HL-60 (cell line): ENCODE data around the gene SELENOK.

Source experiments
- DNase-seq, 2 experiments: peaks; one replicate each; pipeline ENCODE4 v3.0.0-alpha.2; 2010 to 2020; ENCODE audit warnings: low read depth in 1 of 2, low spot score in 1 of 2
- H3K27ac ChIP-seq: fragments of 250-450 bp; sonication (Bioruptor Pico); replicated peaks from 2 replicates; pipeline ENCODE4 v1.5.1; 2020; ENCODE audit warnings: mild to moderate bottlenecking, moderate library complexity
- H3K27me3 ChIP-seq: fragments of 250-450 bp; sonication (Bioruptor Pico); 2 replicates; pipeline ENCODE4 v1.5.1; 2021; ENCODE audit warnings: mild to moderate bottlenecking, moderate library complexity; ENCODE audit not compliant: insufficient read depth, poor library complexity, severe bottlenecking
- H3K4me3 ChIP-seq: replicated peaks from 2 replicates; pipeline ENCODE4 v1.5.1; 2011; ENCODE audit warnings: mild to moderate bottlenecking, control low read depth, low read length; ENCODE audit not compliant: insufficient read depth
- CTCF ChIP-seq: IDR thresholded peaks from one replicate; pipeline ENCODE4 v1.5.1; 2011; ENCODE audit warnings: low read length, control low read depth, inconsistent platforms; ENCODE audit not compliant: insufficient read depth
- GABPA ChIP-seq: IDR thresholded peaks from 2 replicates; pipeline ENCODE4 v1.6.1; 2012; ENCODE audit warnings: low read depth
- POLR2AphosphoS5 ChIP-seq: IDR thresholded peaks from 2 replicates; pipeline ENCODE4 v1.6.1; 2012; ENCODE audit warnings: low read depth
- SPI1 ChIP-seq: IDR thresholded peaks from 2 replicates; pipeline ENCODE4 v1.6.1; 2012; ENCODE audit warnings: low read depth, mild to moderate bottlenecking, borderline replicate concordance
- TF ChIP-seq, protein P1 (sequence below): IDR thresholded peaks from 2 replicates; pipeline ENCODE4 v1.6.1; 2012; ENCODE audit warnings: low read depth; ENCODE audit not compliant: insufficient replicate concordance

Gene SELENOK

GRCh38 chr3:53837331-53837730, 54.3 kb downstream of the SELENOK start:
- Histone ChIP-seq H3K4me3 (no peak overlapping the region), H3K27me3 (peaks cover 3% of the 10 kb centered on the region), H3K27ac (no peak overlapping the region)
- TF ChIP-seq CTCF (no peak), POLR2AphosphoS5 (no peak), SPI1 (no peak), GABPA (no peak)
- TF ChIP-seq, protein P1, sequence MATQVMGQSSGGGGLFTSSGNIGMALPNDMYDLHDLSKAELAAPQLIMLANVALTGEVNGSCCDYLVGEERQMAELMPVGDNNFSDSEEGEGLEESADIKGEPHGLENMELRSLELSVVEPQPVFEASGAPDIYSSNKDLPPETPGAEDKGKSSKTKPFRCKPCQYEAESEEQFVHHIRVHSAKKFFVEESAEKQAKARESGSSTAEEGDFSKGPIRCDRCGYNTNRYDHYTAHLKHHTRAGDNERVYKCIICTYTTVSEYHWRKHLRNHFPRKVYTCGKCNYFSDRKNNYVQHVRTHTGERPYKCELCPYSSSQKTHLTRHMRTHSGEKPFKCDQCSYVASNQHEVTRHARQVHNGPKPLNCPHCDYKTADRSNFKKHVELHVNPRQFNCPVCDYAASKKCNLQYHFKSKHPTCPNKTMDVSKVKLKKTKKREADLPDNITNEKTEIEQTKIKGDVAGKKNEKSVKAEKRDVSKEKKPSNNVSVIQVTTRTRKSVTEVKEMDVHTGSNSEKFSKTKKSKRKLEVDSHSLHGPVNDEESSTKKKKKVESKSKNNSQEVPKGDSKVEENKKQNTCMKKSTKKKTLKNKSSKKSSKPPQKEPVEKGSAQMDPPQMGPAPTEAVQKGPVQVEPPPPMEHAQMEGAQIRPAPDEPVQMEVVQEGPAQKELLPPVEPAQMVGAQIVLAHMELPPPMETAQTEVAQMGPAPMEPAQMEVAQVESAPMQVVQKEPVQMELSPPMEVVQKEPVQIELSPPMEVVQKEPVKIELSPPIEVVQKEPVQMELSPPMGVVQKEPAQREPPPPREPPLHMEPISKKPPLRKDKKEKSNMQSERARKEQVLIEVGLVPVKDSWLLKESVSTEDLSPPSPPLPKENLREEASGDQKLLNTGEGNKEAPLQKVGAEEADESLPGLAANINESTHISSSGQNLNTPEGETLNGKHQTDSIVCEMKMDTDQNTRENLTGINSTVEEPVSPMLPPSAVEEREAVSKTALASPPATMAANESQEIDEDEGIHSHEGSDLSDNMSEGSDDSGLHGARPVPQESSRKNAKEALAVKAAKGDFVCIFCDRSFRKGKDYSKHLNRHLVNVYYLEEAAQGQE = no peak
- DNase-seq = no peak

DNA sequence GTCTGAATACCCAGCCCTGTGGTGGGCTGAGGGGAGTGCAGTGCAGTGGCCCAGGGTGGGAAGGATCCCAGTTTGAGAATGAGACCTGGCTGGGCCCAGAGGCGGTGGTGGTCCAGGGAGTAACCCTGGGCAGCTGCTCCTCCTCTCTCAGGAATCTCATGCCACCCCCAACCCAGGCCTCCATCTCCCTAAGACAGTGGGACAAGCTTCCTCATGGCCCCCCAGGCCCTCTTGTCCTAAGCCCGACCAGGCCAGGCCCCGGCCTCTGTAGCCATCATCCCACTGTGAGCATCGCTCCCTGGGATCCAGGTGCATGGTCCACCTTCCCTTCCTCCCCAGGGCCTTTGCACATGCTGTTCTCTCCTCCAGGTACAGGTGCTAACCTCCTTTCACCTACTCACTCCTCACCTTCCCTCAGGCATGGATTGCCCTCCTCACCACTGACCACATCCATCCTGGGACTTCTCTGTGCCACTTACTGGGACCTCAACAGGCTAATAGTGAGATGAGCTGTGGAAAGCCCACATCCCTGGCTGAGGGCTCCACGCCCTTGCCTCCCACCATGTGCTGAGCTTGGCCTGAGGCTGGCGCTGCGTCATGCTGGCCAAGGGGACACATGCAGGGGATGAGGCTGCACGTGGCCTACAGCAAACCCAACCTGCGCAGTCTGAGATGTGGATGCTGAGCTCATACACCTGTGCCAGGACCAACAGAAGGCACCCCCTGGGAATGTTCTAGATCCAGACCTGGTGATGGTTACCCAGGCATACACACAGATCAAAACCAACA, 55.4 kb downstream of the SELENOK start:
- TF ChIP-seq SPI1 (no peak), POLR2AphosphoS5 (no peak), CTCF (no peak), GABPA (no peak)
- TF ChIP-seq, protein P1 = no peak
- no peaks in the 10 kb centered on the region for H3K27me3 ChIP-seq
- no peak overlapping the region for H3K27ac ChIP-seq
- H3K4me3 ChIP-seq = no peak overlapping the region
- no peak for DNase-seq

- Histone ChIP-seq H3K27me3 (no peaks in the 10 kb centered on the region), H3K4me3 (no peak overlapping the region), H3K27ac (peak overlapping the region; percentile 65)
- no peak for TF ChIP-seq SPI1
- TF ChIP-seq GABPA = no peak
- TF ChIP-seq, protein P1 = no peak
- TF ChIP-seq CTCF = no peak
- no peak for TF ChIP-seq POLR2AphosphoS5
- no peak for DNase-seq
These were observed 56.4 kb downstream of the SELENOK start for GRCh38 chr3:53835257-53835656.
